Urinary bladder (tissue), 4 donors: Measurements from ENCODE around the gene MAMLD1. TPM values are rescaled to one million over a fixed set of nuclear protein-coding genes. Genes with fewer than 3 reads are reported as not detected.

Experiments
- DNase-seq: peaks from one replicate; pipeline ENCODE4 v3.0.0-alpha.2; 2015; ENCODE audit errors: extremely low spot score
- H3K27ac ChIP-seq: one replicate; pipeline ENCODE4 v1.5.1; 2013; ENCODE audit warnings: low read depth, mild to moderate bottlenecking, moderate library complexity
- H3K36me3 ChIP-seq: one replicate; pipeline ENCODE4 v1.6.1; 2013; ENCODE audit warnings: mild to moderate bottlenecking, moderate library complexity; ENCODE audit not compliant: insufficient read depth
- H3K4me1 ChIP-seq: one replicate; pipeline ENCODE4 v1.6.1; 2013; ENCODE audit warnings: mild to moderate bottlenecking, moderate library complexity; ENCODE audit not compliant: insufficient read depth
- H3K4me3 ChIP-seq: one replicate; pipeline ENCODE4 v1.5.1; 2013; ENCODE audit warnings: low read depth, low read length
- WGBS: extraction: QIAGEN DNeasy Blood & Tissue Kit; methylation state at CpG from one replicate; pipeline ENCODE4 v1.1.7; 2013; 5-methylcytosine and 5-hydroxymethylcytosine counted together
- polyA plus RNA-seq: library from polyadenylated mRNA; stranded (reverse); fragments of 200-250 nt; gene quantifications from one replicate; pipeline ENCODE4 v1.2.3, GENCODE V29; 2013
- total RNA-seq: library from RNA; depleted of rRNA; stranded (reverse); fragments of >200 nt; gene quantifications from one replicate; pipeline ENCODE4 v1.2.3, GENCODE V29; 2014
- donor health status: healthy with polysubstance abuse.
- donor health status: healthy.

Gene MAMLD1
- total and polyA plus RNA-seq, 2 donors = 2.5 to 2.9 TPM

DNA sequence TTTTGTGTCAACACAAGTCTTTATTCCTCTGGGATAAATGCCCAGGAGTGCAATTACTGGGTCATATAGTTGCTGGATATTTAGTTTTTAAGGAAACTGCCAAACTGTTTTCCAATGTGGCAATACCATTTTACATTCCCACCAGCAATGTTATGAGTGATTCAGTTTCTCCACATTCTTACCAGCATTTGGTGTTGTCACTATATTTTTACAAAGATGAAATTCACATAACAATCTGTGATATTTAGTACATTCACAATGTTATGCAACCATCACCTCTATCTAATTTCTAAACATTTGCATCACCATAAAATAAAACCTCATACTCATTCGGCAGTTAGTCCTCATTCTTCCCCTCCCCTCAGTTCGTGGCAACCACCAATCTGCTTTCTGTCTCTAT lies 75.0 kb downstream of the MAMLD1 start:
- WGBS = 89% methylated on average over 2 of the region's 2 CpGs
- Histone ChIP-seq H3K4me3 (no peak overlapping the region), H3K27ac (no peak overlapping the region), H3K4me1 (no peaks in the 10 kb centered on the region), H3K36me3 (no peaks in the 10 kb centered on the region)
- no peak for DNase-seq

DNA sequence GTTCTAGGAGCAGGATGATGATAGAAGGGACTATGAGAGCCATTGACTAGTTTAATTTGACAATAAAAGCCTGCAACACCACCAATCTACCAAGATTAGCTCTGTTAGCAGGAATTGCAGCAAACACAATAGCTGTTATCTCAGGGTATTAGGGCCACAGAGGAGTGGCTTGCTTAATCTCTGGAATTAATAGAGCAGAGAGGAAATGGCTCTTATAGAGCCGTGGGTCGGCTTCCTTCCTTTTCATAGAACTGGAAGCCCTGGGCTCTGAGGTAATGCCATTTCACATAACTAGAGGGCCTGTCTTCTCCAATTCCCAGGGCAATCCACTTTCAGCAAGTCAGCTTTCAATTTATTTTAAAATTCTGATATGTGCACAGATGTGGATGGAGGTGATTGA lies 83.0 kb downstream of the MAMLD1 start:
- Histone ChIP-seq H3K4me3 (no peak overlapping the region), H3K36me3 (no peaks in the 10 kb centered on the region), H3K27ac (no peak overlapping the region), H3K4me1 (no peaks in the 10 kb centered on the region)
- WGBS = 76% methylated on average over 2 of the region's 2 CpGs
- DNase-seq = no peak

DNA sequence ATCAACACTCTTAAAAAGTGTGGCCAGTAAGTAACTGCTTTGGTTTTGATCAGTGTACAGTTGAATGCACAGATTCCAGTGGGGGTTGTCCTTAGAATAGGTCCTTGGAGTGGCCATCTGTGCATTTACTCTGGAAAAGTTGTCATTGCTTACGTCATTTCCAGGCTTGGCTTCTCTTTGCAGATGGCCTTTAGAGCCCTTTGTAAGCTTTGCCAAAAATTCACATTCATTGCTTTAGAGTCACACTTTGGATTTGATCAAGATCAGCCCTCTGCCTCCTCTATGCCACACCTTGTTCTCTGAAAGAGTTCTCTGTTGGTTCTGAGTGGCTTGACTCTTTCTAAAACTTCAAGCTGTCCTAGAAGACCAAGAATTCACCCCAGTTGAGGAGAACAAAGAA lies 83.9 kb downstream of the MAMLD1 start:
- Histone ChIP-seq H3K4me1 (no peaks in the 10 kb centered on the region), H3K36me3 (no peaks in the 10 kb centered on the region), H3K27ac (no peak overlapping the region), H3K4me3 (no peak overlapping the region)
- DNase-seq = no peak
- 78% methylated on average over 1 of the region's 1 CpG for WGBS

DNA sequence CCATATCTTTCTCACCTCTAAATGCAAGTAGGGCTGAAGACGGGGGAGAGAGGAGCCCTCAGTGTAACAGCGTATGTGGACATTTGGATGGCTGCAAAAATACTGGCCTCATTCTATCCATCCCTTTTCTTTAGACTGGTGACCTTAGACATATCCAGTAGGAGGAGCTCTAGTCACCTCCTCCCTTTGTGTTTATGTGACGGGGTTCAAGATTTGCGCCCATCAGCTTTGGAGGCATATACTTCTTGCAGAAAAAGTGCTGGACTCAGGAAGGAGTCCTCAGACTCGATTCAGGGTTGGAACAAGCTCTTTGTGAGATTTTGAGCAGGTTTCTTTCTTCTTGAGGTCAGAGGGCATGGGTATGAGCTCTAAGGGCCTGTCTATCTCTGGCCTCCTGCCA lies 86.2 kb downstream of the MAMLD1 start:
- no peak for DNase-seq
- no peaks in the 10 kb centered on the region for H3K4me1 ChIP-seq
- no peak overlapping the region for H3K4me3 ChIP-seq
- H3K27ac ChIP-seq = no peak overlapping the region
- 89% methylated on average over 5 of the region's 5 CpGs for WGBS
- no peaks in the 10 kb centered on the region for H3K36me3 ChIP-seq

DNA sequence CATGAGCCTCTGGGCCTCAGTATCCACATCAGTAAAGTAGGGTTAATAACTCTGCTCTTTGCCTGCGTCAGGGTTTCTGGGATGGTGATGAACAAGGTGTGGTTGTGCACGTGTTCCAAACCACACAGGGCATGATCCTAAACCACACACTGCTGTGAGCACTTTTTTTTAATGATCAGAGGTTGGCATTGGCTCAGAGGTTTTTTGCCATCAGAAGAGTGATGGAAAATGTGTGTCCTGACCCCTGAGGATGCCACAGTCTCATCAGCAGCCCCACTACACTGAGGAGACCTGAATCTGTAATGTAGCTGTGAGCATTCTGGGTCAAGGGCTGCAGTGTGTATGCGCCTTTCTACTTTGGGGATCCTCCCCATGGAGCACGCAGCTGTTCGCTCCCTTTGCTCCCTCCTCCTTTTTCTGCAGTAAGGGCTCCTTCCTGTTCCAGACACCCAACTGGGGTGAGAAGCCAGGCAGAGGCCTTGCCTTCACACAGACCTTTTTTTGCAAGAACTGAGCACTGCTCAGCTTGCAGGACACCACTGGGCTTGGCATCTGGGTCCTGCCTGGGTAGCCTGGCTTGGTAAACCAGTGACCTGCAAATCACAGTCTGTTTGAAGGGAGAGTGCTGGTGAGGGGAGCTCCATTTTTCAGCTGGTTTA lies 87.5 kb downstream of the MAMLD1 start:
- WGBS = 84% methylated on average over 5 of the region's 5 CpGs

DNA sequence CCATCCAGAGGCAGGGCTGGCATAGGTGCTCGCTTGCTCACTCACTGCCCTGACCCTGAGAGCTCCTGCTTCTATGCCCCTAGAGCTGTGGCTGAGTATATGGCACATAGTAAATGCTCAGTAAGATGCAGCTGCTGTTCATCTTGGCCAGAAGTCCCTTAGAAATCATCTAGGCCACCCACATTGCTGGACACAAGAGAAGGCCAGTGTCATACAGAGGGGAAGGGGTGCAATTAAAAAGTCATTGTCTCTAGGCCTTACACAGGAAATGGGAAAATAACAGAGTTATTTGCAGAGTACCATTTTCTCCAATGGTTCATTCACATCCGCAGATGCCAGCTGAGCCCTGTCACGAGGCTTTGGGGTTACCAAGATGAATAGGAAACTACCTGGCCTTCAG lies 88.8 kb downstream of the MAMLD1 start:
- Histone ChIP-seq H3K27ac (no peak overlapping the region), H3K4me1 (no peaks in the 10 kb centered on the region), H3K4me3 (no peak overlapping the region), H3K36me3 (no peaks in the 10 kb centered on the region)
- no peak for DNase-seq
- WGBS = 93% methylated on average over 3 of the region's 3 CpGs

More for the DNA sequence above, 87.5 kb downstream of the MAMLD1 start:
- H3K4me3 ChIP-seq = no peak overlapping the region
- no peaks in the 10 kb centered on the region for H3K36me3 ChIP-seq
- DNase-seq = no peak
- no peak overlapping the region for H3K27ac ChIP-seq
- H3K4me1 ChIP-seq = no peaks in the 10 kb centered on the region

DNA sequence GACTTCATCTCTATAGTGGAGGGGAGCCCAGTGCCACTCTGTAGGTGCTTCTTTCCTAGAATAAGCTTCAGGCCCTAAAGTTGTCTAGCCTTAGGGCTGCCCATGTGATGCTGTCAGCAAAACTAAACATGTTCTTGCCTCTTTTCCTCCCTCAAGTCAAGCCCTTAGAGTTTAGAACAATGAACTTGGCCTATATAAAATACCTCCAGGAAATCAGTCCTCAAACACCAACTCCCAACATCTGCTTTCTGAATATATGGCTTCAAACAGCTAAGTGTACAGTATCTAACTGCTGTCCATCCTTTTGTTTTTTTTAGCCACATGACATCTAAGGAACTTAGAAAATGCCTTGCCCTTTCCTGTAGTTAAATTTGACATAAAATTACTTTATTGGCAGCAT lies 91.0 kb downstream of the MAMLD1 start:
- no peak overlapping the region for H3K27ac ChIP-seq
- no peak overlapping the region for H3K4me3 ChIP-seq
- no peaks in the 10 kb centered on the region for H3K4me1 ChIP-seq
- DNase-seq = no peak
- H3K36me3 ChIP-seq = no peaks in the 10 kb centered on the region

DNA sequence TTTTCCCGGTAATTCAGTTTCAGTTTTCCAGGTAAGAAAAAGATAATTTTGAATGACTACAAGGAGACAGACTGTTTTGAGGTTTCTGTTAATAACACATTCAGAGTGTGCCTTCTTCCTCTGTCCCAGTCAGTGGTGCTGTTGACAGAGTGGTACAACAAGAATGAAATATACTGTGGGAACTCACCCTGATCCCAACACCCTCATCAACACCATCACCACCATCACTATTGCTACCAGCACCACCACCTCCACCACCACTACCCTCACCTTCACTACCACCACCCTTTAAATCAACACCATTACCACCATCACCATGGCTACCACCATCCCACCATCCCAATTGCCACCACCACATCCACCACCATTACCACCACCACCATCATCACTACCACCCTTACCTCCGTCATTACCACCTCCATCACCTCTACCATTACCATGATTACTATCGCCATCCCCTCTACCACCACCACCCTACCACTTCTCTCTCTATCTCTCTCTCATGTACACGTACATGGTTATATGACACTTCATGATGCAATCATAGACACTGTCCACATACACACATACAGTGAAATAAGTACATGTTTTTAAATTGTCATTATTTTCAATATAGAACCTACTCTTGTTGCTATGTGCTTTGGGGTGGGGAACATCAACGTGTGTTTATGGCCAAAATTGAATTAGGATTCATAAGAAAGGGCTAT lies 91.5 kb downstream of the MAMLD1 start:
- WGBS = 87% methylated on average over 5 of the region's 5 CpGs
- H3K27ac ChIP-seq = no peak overlapping the region
- H3K4me3 ChIP-seq = no peak overlapping the region
- no peaks in the 10 kb centered on the region for H3K4me1 ChIP-seq
- no peak for DNase-seq
- H3K36me3 ChIP-seq = no peaks in the 10 kb centered on the region

DNA sequence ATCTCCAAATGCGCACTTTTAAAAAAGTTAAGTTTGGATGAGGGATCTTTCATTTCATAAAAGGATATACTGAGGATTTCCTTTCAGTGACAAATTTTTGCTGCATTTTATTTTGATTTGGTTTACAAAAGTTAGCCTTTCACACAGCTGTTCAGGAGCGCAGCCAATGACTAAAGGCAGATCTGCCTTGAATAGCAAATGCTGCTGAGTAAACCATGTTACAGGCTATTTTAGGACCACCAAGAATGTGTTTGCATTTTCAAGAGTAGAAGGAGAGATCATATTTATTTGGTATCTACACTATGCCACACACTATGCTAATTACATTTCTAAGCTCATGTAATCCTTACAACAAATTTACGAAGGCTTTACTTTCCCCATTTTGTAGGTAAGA lies 92.1 kb downstream of the MAMLD1 start:
- Histone ChIP-seq H3K27ac (no peak overlapping the region), H3K4me3 (no peak overlapping the region), H3K36me3 (no peaks in the 10 kb centered on the region), H3K4me1 (no peaks in the 10 kb centered on the region)
- 64% methylated on average over 3 of the region's 3 CpGs for WGBS
- DNase-seq = no peak

DNA sequence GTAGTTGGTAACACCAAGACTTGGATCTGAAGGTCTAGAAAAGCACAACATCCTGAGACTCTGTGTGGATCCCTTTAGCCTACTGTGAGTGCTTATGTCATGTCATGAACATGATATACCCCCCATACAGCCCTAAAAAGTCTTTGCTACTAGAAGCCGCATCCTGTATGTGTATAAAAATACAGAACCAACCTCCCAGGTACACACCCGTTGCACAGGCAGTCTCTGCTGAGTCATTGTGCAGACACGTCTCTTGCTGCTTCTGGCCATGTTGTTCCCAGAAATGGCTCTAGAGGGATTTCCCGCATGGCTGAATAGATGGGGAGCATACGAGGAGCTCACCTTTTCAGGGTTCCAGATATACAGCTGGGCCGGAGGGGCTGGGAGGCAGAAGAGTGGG lies 93.3 kb downstream of the MAMLD1 start:
- Histone ChIP-seq H3K4me3 (no peak overlapping the region), H3K36me3 (no peaks in the 10 kb centered on the region), H3K4me1 (no peaks in the 10 kb centered on the region), H3K27ac (no peak overlapping the region)
- DNase-seq = no peak
- WGBS = 89% methylated on average over 6 of the region's 6 CpGs

DNA sequence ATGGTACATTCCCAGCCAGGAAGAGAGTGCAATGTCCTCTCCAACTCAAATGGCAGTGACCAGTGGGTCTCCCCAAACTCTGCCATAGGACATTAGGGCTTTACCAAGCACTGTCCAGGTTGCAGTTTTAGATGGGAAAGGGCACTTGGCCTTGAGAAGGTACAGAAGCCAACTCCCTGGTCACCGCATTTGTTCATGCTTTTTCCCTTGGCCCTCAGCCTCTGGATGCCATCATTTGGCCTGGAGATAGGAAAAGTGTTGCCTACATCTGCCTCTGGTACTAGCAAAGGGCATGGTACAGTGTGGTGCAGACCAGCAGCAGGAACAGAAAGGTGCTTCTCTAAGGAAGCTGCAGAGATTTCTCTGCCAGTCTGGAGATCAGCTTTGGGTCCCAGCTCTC lies 93.8 kb downstream of the MAMLD1 start:
- no peaks in the 10 kb centered on the region for H3K4me1 ChIP-seq
- WGBS = 100% methylated on average over 1 of the region's 1 CpG
- DNase-seq = no peak
- H3K27ac ChIP-seq = no peak overlapping the region
- H3K36me3 ChIP-seq = no peaks in the 10 kb centered on the region
- no peak overlapping the region for H3K4me3 ChIP-seq

DNA sequence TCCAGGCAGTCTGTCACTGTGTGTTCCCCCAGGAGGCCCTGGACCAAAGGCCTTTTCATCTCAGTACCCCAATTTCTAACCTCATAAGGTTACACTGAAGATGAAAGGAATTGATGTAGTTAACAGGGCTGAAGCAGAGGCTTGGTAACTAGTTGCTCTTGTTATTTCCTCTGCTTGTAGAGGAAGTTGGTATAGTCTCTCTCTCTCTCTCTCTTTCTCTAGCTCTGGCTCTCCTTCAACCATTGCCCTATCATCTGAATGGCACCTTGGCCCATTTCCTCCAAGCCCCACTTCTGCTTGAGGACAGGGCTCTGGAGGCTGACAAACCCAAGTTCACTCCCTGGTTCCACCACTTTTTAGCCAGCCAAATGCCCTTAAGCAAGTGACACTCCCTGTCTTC lies 96.1 kb downstream of the MAMLD1 start:
- no peak for DNase-seq
- Histone ChIP-seq H3K36me3 (no peaks in the 10 kb centered on the region), H3K27ac (no peak overlapping the region)

DNA sequence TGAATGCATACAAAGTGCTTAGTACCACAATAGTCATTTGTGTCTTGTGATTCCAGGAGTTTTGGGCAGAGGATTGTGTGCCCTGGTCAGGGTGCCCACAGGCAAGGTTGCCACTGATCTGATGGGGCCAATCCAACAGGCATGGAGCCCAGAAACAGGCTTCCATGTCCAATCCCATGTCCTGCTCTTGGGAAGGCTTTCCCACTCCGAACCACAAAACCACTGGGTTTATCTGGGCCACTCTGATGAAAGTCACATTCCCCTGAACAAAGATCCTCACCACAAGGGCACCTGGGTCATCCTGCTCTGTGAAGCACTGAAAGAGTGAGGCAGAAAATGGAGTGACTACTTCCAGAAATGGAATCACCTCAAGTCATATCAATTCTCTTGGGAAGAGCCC lies 96.9 kb downstream of the MAMLD1 start:
- DNase-seq = no peak
- H3K4me3 ChIP-seq = no peak overlapping the region
- H3K36me3 ChIP-seq = no peaks in the 10 kb centered on the region
- WGBS = 100% methylated on average over 1 of the region's 1 CpG
- H3K27ac ChIP-seq = no peak overlapping the region
- no peaks in the 10 kb centered on the region for H3K4me1 ChIP-seq

More for the DNA sequence above, 96.1 kb downstream of the MAMLD1 start:
- no peaks in the 10 kb centered on the region for H3K4me1 ChIP-seq
- H3K4me3 ChIP-seq = no peak overlapping the region

DNA sequence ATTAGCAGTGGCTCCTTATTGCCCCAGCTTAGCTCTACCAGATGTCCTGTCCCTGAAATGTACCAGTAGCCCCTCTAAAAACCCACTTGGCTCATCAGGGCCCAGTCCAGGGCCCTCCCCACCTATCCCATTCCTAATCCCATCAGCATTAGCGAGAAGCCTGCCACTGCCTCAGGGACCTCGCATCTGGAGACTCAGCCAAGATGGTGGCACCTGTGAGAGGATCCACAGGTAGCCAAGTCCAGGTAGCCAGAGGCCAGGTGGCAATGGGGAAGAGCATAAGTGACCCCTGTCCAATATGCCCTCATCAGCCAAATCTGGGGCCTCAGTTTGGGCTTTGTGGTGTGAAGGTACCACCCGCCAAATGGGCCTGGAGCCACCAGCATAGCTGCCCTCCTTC lies 97.7 kb downstream of the MAMLD1 start:
- Histone ChIP-seq H3K4me1 (no peaks in the 10 kb centered on the region), H3K36me3 (no peaks in the 10 kb centered on the region), H3K4me3 (no peak overlapping the region), H3K27ac (no peak overlapping the region)
- WGBS = 98% methylated on average over 3 of the region's 3 CpGs
- DNase-seq = no peak
